Hematopoietic multipotent progenitor cell treated with erythropoietin and hydrocortisone succinate and interleukin-3 and kit ligand, for 8 days (in vitro differentiated cells): ENCODE data around the gene CYP2J2.
"Not testable (repeated sequence)": the region's sequence is repeated elsewhere in the genome, so short reads cannot be mapped to it uniquely, and the experiment has no call there.

Experiments
- DNase-seq: peaks from one replicate; pipeline ENCODE4 v3.0.0-alpha.2; 2015

CYP2J2 gene

GRCh38 chr1:59857679-59858354 is 68.8 kb downstream of the CYP2J2 start:
- no peak for DNase-seq

DNA sequence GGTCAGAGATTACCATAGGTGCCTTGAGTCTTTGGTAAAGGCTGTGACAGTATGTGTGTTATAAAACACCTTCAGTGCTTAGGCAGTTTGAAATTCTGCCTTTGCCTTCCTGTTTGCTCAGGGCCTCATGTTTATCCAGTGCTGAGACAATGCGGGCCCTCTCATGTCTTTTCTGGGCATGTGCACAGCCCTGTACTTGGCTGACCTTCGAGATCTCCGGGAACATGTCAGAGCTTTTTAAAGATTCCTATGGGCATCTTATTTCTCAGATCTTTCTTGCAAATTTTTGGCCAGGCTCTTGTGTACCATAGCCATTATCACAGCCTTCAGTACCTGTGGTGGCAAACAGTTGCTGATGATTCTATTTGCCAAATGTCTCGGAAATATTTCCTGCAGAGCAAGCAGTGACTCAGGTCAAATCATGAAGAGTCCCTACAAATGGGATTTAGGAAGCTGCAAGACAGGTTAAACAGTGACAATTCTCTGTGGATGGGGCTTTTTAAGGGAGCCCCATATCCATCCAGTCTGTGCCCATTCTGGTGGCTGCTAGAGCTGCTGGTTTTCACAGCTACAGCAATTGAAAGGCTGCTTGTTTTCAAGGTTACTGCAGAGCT is 69.7 kb downstream of the CYP2J2 start:
- DNase-seq = no peak

DNA sequence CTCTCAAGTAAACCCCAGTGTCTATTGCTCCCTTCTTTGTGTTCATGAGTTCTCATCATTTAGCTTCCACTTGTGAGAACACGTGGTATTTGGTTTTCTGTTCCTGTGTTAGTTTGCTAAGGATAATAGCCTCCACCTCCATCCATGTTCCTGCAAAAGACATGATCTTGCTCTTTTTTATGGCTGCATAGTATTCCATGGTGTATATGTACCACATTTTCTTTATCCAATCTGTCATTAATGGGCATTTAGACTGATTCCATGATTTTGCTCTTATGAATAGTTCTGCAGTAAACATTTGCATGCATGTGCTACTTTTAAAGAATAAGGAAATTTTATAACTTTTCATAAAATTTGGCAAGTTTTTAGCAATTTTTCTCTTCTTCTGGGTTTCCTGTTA is 71.3 kb downstream of the CYP2J2 start:
- DNase-seq = not testable (repeated sequence)

GRCh38 chr1:59852117-59852516 is 74.5 kb downstream of the CYP2J2 start:
- DNase-seq = no peak

DNA sequence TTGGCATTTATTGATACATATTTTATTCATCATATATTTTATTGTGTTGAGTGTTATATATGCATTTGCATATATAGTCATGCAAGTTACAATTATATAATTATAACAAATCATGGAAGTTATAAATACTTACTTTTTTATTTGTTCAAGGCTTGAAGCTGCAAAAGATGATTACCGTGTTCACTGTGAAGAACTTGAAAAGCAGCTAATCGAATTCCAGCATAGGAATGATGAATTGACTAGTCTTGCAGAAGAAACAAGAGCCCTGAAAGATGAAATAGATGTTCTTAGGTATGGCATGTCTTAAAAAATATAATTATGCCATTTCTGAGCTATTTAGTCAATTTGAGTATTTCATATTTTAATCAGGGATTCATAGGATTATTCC is 79.7 kb downstream of the CYP2J2 start:
- no peak for DNase-seq

GRCh38 chr1:59846209-59846894 is 80.2 kb downstream of the CYP2J2 start:
- DNase-seq = no peak

- DNase-seq = no peak
Measured at GRCh38 chr1:59845091-59845490, 81.5 kb downstream of the CYP2J2 start.
